ENCODE results near the gene SLC9A3.

DNA sequence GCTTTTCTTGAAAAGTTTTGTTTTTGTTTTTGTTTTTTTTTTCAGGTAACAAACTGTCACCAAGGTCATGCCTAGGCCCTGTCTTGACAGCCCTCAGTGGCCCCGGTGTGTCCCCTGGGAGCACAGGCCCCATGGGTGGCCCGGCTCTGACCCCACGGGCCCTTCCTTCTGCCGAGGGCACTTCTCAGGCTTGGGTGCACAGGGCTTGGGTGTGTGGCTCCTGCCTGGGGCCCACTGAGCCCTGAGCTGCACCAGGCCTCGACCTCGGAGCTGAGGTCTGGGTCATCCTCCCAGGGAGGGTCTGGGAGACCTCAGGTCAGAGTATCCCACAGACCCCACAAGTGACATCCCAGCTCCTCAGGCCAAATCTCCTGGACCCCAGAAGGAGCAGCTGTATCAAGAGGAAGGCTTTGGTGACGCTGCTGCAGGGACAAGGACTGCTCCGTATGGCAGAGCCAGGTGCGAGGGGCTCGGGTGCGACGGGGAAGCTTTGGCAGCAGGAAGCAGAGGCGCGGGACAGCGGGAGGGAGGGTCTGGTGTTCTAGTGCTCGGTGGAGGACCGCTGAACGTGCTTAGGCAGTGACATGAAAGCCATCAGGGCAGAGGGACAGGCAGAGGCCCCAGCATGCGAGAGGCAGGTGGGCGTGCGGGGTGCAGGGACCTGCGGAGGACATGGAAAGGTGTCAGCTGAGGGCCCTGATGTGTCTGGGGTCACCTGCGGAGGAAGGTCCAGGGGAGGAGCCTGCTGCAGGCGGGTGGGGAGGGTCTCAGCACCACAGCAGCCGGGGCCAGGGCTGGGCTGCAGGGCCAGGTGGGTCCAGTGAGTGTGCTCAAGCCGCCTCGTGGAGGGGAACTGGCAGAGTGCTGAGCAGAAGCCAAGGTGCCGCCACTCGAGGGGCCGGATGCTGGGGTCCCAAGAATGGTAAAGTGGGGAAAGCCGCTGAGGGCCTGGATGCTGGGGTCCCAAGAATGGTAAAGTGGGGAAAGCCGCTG is 18.4 kb upstream of the SLC9A3 start:
- TF ChIP-seq POLR2A (IDR thresholded peaks at IDR 0.05; ENCODE audit: low read depth) (no peak), EP300 (IDR thresholded peaks at IDR 0.05) (no peak), POLR2AphosphoS5 (IDR thresholded peaks at IDR 0.05) (no peak)
- TF ChIP-seq, protein P1, sequence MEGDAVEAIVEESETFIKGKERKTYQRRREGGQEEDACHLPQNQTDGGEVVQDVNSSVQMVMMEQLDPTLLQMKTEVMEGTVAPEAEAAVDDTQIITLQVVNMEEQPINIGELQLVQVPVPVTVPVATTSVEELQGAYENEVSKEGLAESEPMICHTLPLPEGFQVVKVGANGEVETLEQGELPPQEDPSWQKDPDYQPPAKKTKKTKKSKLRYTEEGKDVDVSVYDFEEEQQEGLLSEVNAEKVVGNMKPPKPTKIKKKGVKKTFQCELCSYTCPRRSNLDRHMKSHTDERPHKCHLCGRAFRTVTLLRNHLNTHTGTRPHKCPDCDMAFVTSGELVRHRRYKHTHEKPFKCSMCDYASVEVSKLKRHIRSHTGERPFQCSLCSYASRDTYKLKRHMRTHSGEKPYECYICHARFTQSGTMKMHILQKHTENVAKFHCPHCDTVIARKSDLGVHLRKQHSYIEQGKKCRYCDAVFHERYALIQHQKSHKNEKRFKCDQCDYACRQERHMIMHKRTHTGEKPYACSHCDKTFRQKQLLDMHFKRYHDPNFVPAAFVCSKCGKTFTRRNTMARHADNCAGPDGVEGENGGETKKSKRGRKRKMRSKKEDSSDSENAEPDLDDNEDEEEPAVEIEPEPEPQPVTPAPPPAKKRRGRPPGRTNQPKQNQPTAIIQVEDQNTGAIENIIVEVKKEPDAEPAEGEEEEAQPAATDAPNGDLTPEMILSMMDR (IDR thresholded peaks at IDR 0.05), result no peak

All from esophagus muscularis mucosa (tissue), 4 donors.